Measurements from ENCODE around the gene TCF7L1. TPM values are rescaled to one million over a fixed set of nuclear protein-coding genes. Genes with fewer than 3 reads are reported as not detected.

The TCF7L1 gene
- total RNA-seq, 1 experiment from 2014 or later: 3.0 TPM

GRCh38 chr2:85156153-85156552 is 23.0 kb downstream of the TCF7L1 start:
- intact Hi-C loops (cut with micrococcal nuclease; ENCODE audit: unreplicated experiment): no loop called here

DNA sequence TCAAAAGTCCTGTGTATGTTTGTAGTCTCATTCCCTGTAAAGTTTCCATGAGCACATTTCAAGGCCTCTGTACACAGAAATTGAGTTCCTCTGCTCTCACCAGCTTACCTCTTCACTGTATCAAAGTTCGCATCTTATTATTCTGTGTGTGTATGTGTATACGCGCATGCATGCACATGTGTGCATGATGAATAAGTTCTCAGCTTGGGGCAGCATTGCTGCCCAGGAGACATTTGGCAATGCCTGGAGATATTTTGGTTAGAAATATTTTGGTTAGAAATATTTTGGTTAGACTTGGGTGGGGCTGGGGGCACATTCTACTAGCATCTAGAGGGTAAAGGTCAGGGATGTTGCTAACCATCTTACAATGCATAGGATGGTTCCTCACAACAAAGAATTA is 23.4 kb downstream of the TCF7L1 start:
- DNase-seq: no peak
- TF ChIP-seq, protein P1, sequence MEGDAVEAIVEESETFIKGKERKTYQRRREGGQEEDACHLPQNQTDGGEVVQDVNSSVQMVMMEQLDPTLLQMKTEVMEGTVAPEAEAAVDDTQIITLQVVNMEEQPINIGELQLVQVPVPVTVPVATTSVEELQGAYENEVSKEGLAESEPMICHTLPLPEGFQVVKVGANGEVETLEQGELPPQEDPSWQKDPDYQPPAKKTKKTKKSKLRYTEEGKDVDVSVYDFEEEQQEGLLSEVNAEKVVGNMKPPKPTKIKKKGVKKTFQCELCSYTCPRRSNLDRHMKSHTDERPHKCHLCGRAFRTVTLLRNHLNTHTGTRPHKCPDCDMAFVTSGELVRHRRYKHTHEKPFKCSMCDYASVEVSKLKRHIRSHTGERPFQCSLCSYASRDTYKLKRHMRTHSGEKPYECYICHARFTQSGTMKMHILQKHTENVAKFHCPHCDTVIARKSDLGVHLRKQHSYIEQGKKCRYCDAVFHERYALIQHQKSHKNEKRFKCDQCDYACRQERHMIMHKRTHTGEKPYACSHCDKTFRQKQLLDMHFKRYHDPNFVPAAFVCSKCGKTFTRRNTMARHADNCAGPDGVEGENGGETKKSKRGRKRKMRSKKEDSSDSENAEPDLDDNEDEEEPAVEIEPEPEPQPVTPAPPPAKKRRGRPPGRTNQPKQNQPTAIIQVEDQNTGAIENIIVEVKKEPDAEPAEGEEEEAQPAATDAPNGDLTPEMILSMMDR (IDR thresholded peaks at IDR 0.05; ENCODE audit: unreplicated experiment): no peak
- no peaks in the 10 kb centered on the region for H3K4me1 Mint-ChIP-seq (ENCODE audit: low read depth, unreplicated experiment)
- CTCF ChIA-PET: no interaction called here
- no peaks in the 10 kb centered on the region for H3K27me3 Mint-ChIP-seq (ENCODE audit: unreplicated experiment)
- H3K36me3 Mint-ChIP-seq (ENCODE audit: insufficient read depth, unreplicated experiment): peaks cover 4% of the 10 kb centered on the region
- intact Hi-C loops (cut with micrococcal nuclease; ENCODE audit: unreplicated experiment): no loop called here
- no peak overlapping the region for H3K4me3 Mint-ChIP-seq (ENCODE audit: low read depth, unreplicated experiment)
- no TSS peak for BruUV-seq (replicated peaks)
- H3K27ac Mint-ChIP-seq (ENCODE audit: unreplicated experiment): no peak overlapping the region
- H3K9me3 Mint-ChIP-seq (ENCODE audit: low read depth, unreplicated experiment): no peaks in the 10 kb centered on the region

More at GRCh38 chr2:85156153-85156552, 23.0 kb downstream of the TCF7L1 start:
- Mint-ChIP-seq H3K27ac (ENCODE audit: unreplicated experiment) (no peak overlapping the region), H3K27me3 (ENCODE audit: unreplicated experiment) (no peaks in the 10 kb centered on the region), H3K4me1 (ENCODE audit: low read depth, unreplicated experiment) (no peaks in the 10 kb centered on the region), H3K4me3 (ENCODE audit: low read depth, unreplicated experiment) (no peak overlapping the region), H3K9me3 (ENCODE audit: low read depth, unreplicated experiment) (no peaks in the 10 kb centered on the region), H3K36me3 (ENCODE audit: insufficient read depth, unreplicated experiment) (peaks cover 4% of the 10 kb centered on the region)
- CTCF ChIA-PET: no interaction called here
- BruUV-seq (replicated peaks): no TSS peak
- TF ChIP-seq, protein P1 (IDR thresholded peaks at IDR 0.05; ENCODE audit: unreplicated experiment): no peak
- no peak for DNase-seq

DNA sequence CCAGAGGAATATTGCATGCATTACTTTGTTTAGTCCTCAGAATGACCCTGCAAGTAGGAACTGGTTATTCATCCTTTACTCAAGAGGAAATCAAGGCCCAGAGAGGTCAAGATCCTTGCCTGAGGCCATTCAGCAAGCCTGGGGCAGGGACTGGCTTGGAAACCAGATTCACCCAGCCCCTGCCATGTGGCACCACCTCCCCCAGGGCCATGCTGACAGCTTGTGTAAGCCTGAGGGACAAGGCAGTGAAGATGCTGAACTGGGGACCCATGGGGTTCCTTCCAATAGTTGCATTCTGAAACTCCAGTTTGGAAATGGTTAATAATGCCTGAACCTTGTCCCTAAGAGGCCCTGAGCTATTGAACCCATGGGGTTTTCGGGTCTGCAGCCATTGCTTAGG is 24.2 kb downstream of the TCF7L1 start:
- Mint-ChIP-seq H3K27me3 (ENCODE audit: unreplicated experiment) (no peaks in the 10 kb centered on the region), H3K36me3 (ENCODE audit: insufficient read depth, unreplicated experiment) (peaks cover 4% of the 10 kb centered on the region)
- no peak for DNase-seq

GRCh38 chr2:85158559-85159273 is 25.5 kb downstream of the TCF7L1 start:
- Mint-ChIP-seq H3K27me3 (ENCODE audit: unreplicated experiment) (peaks cover 7% of the 10 kb centered on the region), H3K4me1 (ENCODE audit: low read depth, unreplicated experiment) (no peaks in the 10 kb centered on the region), H3K27ac (ENCODE audit: unreplicated experiment) (no peak overlapping the region), H3K9me3 (ENCODE audit: low read depth, unreplicated experiment) (no peaks in the 10 kb centered on the region), H3K36me3 (ENCODE audit: insufficient read depth, unreplicated experiment) (peaks cover 4% of the 10 kb centered on the region), H3K4me3 (ENCODE audit: low read depth, unreplicated experiment) (no peak overlapping the region)
- CTCF ChIA-PET: no interaction called here
- TF ChIP-seq, protein P1 (IDR thresholded peaks at IDR 0.05; ENCODE audit: unreplicated experiment): no peak
- intact Hi-C loops (cut with micrococcal nuclease; ENCODE audit: unreplicated experiment): no loop called here
- no peak for DNase-seq
- BruUV-seq (replicated peaks): no TSS peak

More for the DNA sequence above, 24.2 kb downstream of the TCF7L1 start:
- no peaks in the 10 kb centered on the region for H3K9me3 Mint-ChIP-seq (ENCODE audit: low read depth, unreplicated experiment)
- no TSS peak for BruUV-seq (replicated peaks)
- TF ChIP-seq, protein P1 (IDR thresholded peaks at IDR 0.05; ENCODE audit: unreplicated experiment): no peak
- intact Hi-C loops (cut with micrococcal nuclease; ENCODE audit: unreplicated experiment): no loop called here
- CTCF ChIA-PET: interaction anchor here (0.6 kb wide), 1 partner anchor 27 kb away, joined by 5 read pairs; no protein-coding TSS in a partner anchor
- no peaks in the 10 kb centered on the region for H3K4me1 Mint-ChIP-seq (ENCODE audit: low read depth, unreplicated experiment)
- H3K27ac Mint-ChIP-seq (ENCODE audit: unreplicated experiment): no peak overlapping the region
- no peak overlapping the region for H3K4me3 Mint-ChIP-seq (ENCODE audit: low read depth, unreplicated experiment)

Data from Calu3 (cell line).